ENCODE results near the gene SCGB3A1.

SCGB3A1 gene

DNA sequence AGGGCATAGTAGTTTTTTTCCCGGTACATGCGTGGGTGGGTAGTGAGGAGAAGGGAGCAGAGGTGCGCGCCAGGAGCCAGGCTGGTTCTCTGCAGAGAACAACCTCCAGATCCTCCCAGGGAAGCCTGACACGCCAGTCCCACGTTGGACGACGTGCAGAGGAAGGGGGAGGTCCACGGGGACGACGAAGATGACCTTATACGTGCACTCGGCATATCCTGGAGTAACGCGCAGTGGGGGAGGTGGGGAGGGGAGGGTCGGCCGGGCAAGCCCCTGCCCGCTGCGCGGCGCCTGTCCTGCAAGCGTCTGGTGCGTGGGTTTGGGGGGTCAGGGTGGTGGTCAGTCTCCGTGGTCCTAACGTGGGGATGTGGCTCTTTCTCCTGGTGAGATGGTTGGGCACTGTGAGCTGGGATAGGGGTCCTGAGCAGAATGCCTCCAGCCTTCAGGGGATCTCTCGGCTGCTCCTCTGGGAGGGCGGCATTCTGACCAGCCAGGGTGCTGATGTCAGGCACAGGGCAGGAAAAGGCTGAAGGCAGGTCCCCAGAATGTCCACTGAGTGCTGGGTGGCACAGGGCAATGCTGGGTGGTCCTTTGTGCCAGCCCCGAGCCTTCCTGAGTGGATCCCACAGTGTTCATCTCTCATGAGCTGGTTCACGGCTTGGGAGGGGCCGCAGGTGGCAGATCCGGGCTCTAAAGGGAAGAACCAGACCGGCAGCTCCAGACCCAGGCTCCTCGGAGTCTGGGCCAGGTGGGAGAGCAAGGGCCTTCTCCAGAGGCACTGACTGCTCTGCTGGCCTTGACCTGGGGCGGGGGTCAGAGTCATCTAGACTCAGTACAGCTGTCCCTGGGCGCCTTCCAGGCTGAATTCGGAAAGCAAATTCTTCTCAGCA lies 10.5 kb upstream of the SCGB3A1 start:
- H3K4me3 ChIP-seq (replicated peaks; ENCODE audit: low read depth, low read length), result no peak overlapping the region
- TF ChIP-seq, protein P1, sequence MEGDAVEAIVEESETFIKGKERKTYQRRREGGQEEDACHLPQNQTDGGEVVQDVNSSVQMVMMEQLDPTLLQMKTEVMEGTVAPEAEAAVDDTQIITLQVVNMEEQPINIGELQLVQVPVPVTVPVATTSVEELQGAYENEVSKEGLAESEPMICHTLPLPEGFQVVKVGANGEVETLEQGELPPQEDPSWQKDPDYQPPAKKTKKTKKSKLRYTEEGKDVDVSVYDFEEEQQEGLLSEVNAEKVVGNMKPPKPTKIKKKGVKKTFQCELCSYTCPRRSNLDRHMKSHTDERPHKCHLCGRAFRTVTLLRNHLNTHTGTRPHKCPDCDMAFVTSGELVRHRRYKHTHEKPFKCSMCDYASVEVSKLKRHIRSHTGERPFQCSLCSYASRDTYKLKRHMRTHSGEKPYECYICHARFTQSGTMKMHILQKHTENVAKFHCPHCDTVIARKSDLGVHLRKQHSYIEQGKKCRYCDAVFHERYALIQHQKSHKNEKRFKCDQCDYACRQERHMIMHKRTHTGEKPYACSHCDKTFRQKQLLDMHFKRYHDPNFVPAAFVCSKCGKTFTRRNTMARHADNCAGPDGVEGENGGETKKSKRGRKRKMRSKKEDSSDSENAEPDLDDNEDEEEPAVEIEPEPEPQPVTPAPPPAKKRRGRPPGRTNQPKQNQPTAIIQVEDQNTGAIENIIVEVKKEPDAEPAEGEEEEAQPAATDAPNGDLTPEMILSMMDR (IDR thresholded peaks at IDR 0.05; ENCODE audit: insufficient read depth, low read length, poor library complexity, severe bottlenecking), result no peak
- no peaks in the 10 kb centered on the region; the same call in 1 of the 2 replicates for H3K27me3 ChIP-seq (replicated peaks; ENCODE audit: control insufficient read depth, insufficient read depth, low read length)
- DNase-seq (ENCODE audit: extremely low read depth, insufficient read length), result no peak
- no peaks in the 10 kb centered on the region for H3K36me3 ChIP-seq (ENCODE audit: control insufficient read depth, insufficient read depth, low read length)

DNA sequence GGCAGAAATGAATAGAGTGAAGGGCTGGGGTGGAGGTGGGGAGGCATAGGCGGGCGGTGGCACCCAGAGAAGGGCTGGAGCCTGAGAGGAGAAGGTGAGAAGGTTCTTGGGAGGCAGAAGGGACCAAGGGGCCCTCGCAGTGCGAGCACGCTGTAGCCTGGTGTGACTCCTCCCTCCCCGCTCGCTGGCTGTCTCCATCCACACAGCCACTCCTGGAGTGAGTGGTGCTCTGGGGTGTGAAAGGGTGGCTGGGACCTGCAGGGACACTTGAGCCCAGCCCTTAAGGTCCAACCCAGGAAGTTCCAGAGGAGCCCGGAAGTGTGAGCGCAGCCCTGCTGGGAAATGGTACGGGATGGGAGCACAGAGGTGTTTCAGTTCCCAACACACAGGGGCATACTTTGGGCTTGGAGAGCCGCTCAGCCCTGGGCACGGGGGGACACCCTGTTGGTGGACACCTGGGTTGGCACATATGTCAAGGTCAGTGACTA lies 9.3 kb upstream of the SCGB3A1 start:
- H3K27me3 ChIP-seq (replicated peaks; ENCODE audit: control insufficient read depth, insufficient read depth, low read length), result no peaks in the 10 kb centered on the region; the same call in 1 of the 2 replicates
- TF ChIP-seq, protein P1 (IDR thresholded peaks at IDR 0.05; ENCODE audit: insufficient read depth, low read length, poor library complexity, severe bottlenecking), result no peak
- DNase-seq (ENCODE audit: extremely low read depth, insufficient read length), result no peak
- no peaks in the 10 kb centered on the region for H3K36me3 ChIP-seq (ENCODE audit: control insufficient read depth, insufficient read depth, low read length)
- H3K4me3 ChIP-seq (replicated peaks; ENCODE audit: low read depth, low read length), result no peak overlapping the region

- TF ChIP-seq, protein P1 (IDR thresholded peaks at IDR 0.05; ENCODE audit: insufficient read depth, low read length, poor library complexity, severe bottlenecking), result no peak
- H3K4me3 ChIP-seq (replicated peaks; ENCODE audit: low read depth, low read length), result no peak overlapping the region
- no peaks in the 10 kb centered on the region; the same call in 1 of the 2 replicates for H3K27me3 ChIP-seq (replicated peaks; ENCODE audit: control insufficient read depth, insufficient read depth, low read length)
- H3K36me3 ChIP-seq (ENCODE audit: control insufficient read depth, insufficient read depth, low read length), result no peaks in the 10 kb centered on the region
- DNase-seq (ENCODE audit: extremely low read depth, insufficient read length), result no peak
These were observed 8.8 kb upstream of the SCGB3A1 start for GRCh38 chr5:180599981-180600553.

- Histone ChIP-seq H3K36me3 (ENCODE audit: control insufficient read depth, insufficient read depth, low read length) (no peaks in the 10 kb centered on the region), H3K27me3 (replicated peaks; ENCODE audit: control insufficient read depth, insufficient read depth, low read length) (no peaks in the 10 kb centered on the region; the same call in 1 of the 2 replicates), H3K4me3 (replicated peaks; ENCODE audit: low read depth, low read length) (no peak overlapping the region)
- no peak for DNase-seq (ENCODE audit: extremely low read depth, insufficient read length)
- TF ChIP-seq, protein P1 (IDR thresholded peaks at IDR 0.05; ENCODE audit: insufficient read depth, low read length, poor library complexity, severe bottlenecking), result no peak
These were observed 8.3 kb upstream of the SCGB3A1 start for GRCh38 chr5:180599590-180599914.

GRCh38 chr5:180598797-180599589 lies 7.7 kb upstream of the SCGB3A1 start:
- no peak for DNase-seq (ENCODE audit: extremely low read depth, insufficient read length)
- TF ChIP-seq, protein P1 (IDR thresholded peaks at IDR 0.05; ENCODE audit: insufficient read depth, low read length, poor library complexity, severe bottlenecking), result no peak
- H3K4me3 ChIP-seq (replicated peaks; ENCODE audit: low read depth, low read length), result no peak overlapping the region
- no peaks in the 10 kb centered on the region for H3K36me3 ChIP-seq (ENCODE audit: control insufficient read depth, insufficient read depth, low read length)
- no peaks in the 10 kb centered on the region; the same call in 1 of the 2 replicates for H3K27me3 ChIP-seq (replicated peaks; ENCODE audit: control insufficient read depth, insufficient read depth, low read length)

Data from GM06990 (cell line).